ENCODE results near the gene IGSF10.

DNA sequence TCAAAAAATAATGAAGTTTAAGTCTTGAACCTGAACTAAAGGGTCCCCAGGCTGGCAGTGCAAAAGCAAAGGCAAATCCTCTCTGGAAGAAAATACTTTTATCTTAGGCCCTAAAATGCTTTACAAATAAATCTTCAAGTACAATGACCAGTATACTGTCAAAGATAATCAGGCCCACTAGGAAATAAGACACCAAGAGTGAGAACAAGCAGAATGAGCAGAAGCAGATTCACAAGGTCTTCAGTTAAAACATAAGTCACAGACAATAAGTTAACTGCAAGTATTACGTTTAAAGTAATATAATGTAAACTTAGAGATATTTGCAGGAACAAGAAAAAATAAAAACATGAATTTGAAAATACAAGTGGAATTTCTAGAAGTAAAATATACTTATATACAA, 42.2 kb upstream of the IGSF10 start:
- TF ChIP-seq, protein P1, sequence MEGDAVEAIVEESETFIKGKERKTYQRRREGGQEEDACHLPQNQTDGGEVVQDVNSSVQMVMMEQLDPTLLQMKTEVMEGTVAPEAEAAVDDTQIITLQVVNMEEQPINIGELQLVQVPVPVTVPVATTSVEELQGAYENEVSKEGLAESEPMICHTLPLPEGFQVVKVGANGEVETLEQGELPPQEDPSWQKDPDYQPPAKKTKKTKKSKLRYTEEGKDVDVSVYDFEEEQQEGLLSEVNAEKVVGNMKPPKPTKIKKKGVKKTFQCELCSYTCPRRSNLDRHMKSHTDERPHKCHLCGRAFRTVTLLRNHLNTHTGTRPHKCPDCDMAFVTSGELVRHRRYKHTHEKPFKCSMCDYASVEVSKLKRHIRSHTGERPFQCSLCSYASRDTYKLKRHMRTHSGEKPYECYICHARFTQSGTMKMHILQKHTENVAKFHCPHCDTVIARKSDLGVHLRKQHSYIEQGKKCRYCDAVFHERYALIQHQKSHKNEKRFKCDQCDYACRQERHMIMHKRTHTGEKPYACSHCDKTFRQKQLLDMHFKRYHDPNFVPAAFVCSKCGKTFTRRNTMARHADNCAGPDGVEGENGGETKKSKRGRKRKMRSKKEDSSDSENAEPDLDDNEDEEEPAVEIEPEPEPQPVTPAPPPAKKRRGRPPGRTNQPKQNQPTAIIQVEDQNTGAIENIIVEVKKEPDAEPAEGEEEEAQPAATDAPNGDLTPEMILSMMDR (IDR thresholded peaks at IDR 0.05), result no peak
- no peak for TF ChIP-seq POLR2A (IDR thresholded peaks at IDR 0.05)
